Panc1 (cell line): ENCODE measurements around the gene TRIM22.
"Not testable (repeated sequence)": the region's sequence is repeated elsewhere in the genome, so short reads cannot be mapped to it uniquely, and the experiment has no call there.

Experiments used
- CTCF ChIP-seq: fragments of 450-650 bp; IDR thresholded peaks from 2 replicates; pipeline ENCODE4 v1.5.1; 2017; ENCODE audit warnings: mild to moderate bottlenecking
- POLR2AphosphoS5 ChIP-seq: IDR thresholded peaks from 2 replicates; pipeline ENCODE4 v1.6.1; 2012; ENCODE audit warnings: mild to moderate bottlenecking, low read depth, low read length, moderate library complexity
- SIN3A ChIP-seq: IDR thresholded peaks from 2 replicates; pipeline ENCODE4 v1.6.1; 2012; ENCODE audit warnings: low read depth, mild to moderate bottlenecking, low read length, moderate library complexity, borderline replicate concordance; ENCODE audit not compliant: insufficient read depth
- TF ChIP-seq, protein P1 (sequence below), 2 experiments: IDR thresholded peaks; 2 replicates each; pipeline ENCODE4 v1.6.1; 2011 to 2012; ENCODE audit warnings: low read depth in 2 of 2, control low read depth in 1 of 2, low read length in 1 of 2, mild to moderate bottlenecking in 1 of 2, moderate library complexity in 1 of 2; ENCODE audit not compliant: insufficient read depth in 1 of 2

GRCh38 chr11:5691238-5691963, 1.8 kb downstream of the TRIM22 start:
- TF ChIP-seq CTCF, SIN3A, POLR2AphosphoS5: not testable (repeated sequence)
- TF ChIP-seq, protein P1, sequence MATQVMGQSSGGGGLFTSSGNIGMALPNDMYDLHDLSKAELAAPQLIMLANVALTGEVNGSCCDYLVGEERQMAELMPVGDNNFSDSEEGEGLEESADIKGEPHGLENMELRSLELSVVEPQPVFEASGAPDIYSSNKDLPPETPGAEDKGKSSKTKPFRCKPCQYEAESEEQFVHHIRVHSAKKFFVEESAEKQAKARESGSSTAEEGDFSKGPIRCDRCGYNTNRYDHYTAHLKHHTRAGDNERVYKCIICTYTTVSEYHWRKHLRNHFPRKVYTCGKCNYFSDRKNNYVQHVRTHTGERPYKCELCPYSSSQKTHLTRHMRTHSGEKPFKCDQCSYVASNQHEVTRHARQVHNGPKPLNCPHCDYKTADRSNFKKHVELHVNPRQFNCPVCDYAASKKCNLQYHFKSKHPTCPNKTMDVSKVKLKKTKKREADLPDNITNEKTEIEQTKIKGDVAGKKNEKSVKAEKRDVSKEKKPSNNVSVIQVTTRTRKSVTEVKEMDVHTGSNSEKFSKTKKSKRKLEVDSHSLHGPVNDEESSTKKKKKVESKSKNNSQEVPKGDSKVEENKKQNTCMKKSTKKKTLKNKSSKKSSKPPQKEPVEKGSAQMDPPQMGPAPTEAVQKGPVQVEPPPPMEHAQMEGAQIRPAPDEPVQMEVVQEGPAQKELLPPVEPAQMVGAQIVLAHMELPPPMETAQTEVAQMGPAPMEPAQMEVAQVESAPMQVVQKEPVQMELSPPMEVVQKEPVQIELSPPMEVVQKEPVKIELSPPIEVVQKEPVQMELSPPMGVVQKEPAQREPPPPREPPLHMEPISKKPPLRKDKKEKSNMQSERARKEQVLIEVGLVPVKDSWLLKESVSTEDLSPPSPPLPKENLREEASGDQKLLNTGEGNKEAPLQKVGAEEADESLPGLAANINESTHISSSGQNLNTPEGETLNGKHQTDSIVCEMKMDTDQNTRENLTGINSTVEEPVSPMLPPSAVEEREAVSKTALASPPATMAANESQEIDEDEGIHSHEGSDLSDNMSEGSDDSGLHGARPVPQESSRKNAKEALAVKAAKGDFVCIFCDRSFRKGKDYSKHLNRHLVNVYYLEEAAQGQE (IDR thresholded peaks at IDR 0.05; ENCODE audit: insufficient read depth in 1 of 2, low read depth in 2 of 2, low read length in 1 of 2): not testable (repeated sequence)
